Ishikawa (cell line): ENCODE data around the gene EPOP.

Experiments
- CEBPB ChIP-seq: IDR thresholded peaks from 2 replicates; pipeline ENCODE4 v1.6.1; 2012
- CREB1 ChIP-seq: IDR thresholded peaks from 2 replicates; pipeline ENCODE4 v1.6.1; 2012; ENCODE audit warnings: low read depth
- EP300 ChIP-seq: IDR thresholded peaks from 2 replicates; pipeline ENCODE4 v1.6.1; 2012; ENCODE audit warnings: borderline replicate concordance
- FOXM1 ChIP-seq: IDR thresholded peaks from 2 replicates; pipeline ENCODE4 v1.6.1; 2012; ENCODE audit warnings: low read depth, borderline replicate concordance
- NFIC ChIP-seq: IDR thresholded peaks from 2 replicates; pipeline ENCODE4 v1.6.1; 2012
- RAD21 ChIP-seq: IDR thresholded peaks from 2 replicates; pipeline ENCODE4 v1.6.1; 2012; ENCODE audit warnings: low read depth
- REST ChIP-seq: IDR thresholded peaks from 2 replicates; pipeline ENCODE4 v1.6.1; 2012; ENCODE audit warnings: low read depth, mild to moderate bottlenecking
- TAF1 ChIP-seq: IDR thresholded peaks from 2 replicates; pipeline ENCODE4 v1.6.1; 2012; ENCODE audit warnings: low read depth, mild to moderate bottlenecking
- TCF12 ChIP-seq: IDR thresholded peaks from 2 replicates; pipeline ENCODE4 v1.6.1; 2012; ENCODE audit warnings: low read depth
- TEAD4 ChIP-seq: IDR thresholded peaks from 2 replicates; pipeline ENCODE4 v1.6.1; 2012
- ZBTB7A ChIP-seq: IDR thresholded peaks from 2 replicates; pipeline ENCODE4 v1.6.1; 2012; ENCODE audit warnings: low read depth

- TF ChIP-seq RAD21 (no peak), NFIC (no peak), TEAD4 (no peak), TCF12 (no peak), CEBPB (no peak), ZBTB7A (no peak), TAF1 (no peak), REST (no peak), EP300 (no peak), FOXM1 (no peak), CREB1 (no peak)
Measured at GRCh38 chr17:38637951-38638350, 36.8 kb downstream of the EPOP start.
